Tongue (tissue), 2 donors: ENCODE measurements around the gene FARP1. TPM values are rescaled to one million over a fixed set of nuclear protein-coding genes. Genes with fewer than 3 reads are reported as not detected.
"Not testable (repeated sequence)": the region's sequence is repeated elsewhere in the genome, so short reads cannot be mapped to it uniquely, and the experiment has no call there.

Experiments used
- DNase-seq: peaks from one replicate; pipeline ENCODE4 v3.0.0-alpha.2; 2015
- total RNA-seq: library from RNA; depleted of rRNA; stranded (reverse); fragments of >200 nt; gene quantifications from one replicate; pipeline ENCODE4 v1.2.3, GENCODE V29; 2014

Gene FARP1
- total RNA-seq, 1 donor from 2014 or later = 42.4 TPM

DNA sequence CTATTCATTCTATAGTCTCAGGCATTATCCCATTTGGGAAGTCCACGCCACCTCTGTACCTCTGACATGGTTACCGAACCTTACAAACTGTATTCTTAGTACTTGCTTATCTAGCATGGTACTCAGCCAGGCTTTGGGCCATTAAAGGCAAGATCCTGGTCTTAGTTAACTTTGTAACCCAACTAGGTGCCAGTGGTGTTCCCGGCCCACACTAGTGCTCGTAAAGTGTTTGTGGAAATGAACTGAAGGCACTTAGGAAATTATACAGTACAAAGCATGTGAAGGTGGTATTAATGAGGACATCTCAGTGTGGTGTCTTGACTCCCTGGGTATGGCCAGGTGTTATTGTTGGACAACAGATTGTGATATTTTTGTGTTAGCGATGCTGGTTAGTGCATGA is 122.0 kb downstream of the FARP1 start:
- DNase-seq = no peak

DNA sequence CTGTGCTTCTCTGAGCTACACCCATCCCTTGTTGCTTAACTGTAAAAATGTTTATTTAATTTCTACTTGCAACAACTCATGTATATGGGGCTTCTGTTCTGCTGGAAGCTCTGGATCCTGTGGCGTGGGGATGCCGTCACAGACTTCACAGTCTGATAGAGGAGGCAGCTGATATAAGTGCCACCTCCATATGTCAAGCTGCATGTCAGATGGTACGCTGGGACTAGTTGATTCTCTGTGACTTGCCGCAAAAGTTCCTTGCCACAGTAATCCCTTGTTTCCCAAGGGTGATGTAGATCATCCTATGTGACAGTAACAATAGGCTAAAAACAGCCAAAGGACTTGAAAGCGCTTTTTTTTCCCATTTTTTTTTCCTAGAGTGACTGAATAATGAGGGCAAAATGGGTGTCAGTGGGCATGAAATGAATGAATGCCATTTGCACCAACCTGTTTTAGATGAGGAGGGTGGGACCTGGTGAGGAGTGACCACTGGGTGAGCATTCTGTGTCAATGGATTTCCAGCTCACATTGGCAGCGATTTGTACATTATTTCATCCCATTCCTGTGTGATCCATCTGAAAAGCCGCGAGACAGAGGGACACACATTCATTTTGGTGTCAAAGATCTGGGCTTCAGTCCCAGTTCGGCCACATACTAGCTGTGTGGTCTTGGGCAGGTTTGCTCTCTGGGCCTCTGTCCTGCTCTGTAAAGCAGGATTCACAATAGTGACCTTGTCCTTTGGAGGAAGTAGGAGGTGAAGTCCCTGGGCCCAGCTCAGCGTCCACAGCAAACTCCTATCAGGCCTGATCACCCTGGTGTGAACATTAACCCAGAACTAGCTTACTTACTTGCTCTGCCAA is 123.0 kb downstream of the FARP1 start:
- no peak for DNase-seq

DNA sequence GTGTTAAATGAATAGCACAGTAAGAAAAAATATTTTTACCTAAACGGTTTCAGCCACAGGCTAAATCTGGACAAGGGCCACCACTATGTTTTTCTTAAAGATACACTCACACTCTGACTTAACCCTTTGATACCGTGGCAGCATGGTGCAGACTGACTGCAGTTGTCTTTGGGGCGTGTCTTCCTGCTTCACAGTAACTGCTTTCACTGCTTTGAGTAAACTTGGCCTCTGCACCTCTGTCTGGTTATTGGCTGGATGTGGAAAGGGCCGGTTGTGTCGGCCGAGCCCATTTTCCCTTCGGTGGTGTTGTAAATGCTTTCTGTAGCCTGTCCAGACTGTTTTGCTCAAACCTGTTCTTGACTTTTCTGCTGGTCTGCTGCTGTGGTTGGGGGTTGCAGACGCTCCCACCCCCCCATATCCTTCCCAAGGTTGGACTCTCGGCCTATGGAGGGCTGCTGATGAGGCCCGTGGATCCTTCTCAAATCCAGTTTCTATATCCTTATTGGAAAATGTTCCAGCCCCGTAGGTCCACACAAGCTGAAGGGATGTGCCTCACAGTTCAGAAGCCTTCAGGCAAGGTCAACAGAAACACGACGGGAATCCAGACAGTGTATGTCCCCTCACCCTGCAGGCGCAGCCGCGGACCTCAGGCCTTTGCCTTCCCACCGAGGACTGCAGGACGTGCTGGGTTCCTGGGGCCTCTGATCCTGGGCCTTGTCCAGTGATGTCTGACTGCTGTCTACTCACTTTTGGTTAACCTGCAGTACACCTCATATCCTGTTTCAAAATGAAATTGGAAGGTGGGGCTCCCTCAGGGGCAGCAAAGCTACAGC is 124.4 kb downstream of the FARP1 start:
- peak; percentile 65 for DNase-seq

DNA sequence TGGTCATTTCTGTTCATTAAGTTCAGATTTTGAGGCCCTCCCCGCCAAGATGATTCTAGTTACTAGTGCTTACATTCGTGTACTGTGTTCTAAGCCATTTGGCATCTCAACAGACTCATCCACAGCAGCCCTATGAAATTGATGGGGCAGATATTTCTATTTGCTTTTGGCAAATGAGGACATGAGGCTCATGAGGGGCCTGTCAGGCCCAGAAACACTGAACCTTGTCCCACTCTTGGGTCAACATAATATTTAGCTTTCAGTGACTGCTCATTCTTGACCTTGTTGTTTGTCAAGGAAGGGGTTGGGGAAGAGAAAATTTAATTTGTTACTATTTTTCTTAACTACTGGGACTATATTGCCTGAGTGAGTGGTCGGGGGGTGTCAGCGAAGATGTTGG is 126.5 kb downstream of the FARP1 start:
- DNase-seq = no peak

DNA sequence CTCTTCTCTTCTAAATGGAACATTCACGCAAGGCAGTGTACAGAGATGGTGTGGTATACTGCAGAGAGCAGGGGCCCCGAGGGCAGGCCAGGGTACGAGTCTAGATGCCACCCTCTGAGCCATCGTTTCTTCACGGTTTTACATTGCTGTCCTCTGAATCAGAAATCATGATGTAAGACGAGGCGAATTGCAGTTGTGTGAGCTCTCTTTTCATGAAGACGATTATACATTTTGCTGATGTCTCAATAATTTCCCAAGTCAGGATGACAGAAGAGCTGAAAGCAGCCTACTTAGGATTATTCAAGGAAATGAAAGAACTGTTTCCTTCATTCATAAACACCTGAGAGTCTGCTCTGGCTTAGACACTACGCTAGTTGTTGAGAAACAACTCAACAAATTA is 127.9 kb downstream of the FARP1 start:
- DNase-seq = no peak

DNA sequence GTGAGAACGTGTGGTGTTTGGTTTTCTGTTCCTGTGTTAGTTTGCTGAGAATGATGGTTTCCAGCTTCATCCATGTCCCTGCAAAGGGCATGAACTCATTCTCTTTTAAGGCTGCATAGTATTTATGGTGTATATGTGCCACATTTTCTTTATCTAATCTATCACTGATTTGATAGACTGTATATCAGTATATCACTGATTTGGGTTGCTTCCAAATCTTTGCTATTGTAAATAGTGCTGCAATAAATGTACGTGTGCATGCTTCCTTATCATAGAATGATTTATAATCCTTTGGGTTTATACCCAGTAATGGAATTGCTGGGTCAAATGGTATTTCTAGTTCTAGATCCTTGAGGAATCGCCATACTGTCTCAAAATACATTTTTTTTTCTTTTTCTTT is 128.8 kb downstream of the FARP1 start:
- not testable (repeated sequence) for DNase-seq

DNA sequence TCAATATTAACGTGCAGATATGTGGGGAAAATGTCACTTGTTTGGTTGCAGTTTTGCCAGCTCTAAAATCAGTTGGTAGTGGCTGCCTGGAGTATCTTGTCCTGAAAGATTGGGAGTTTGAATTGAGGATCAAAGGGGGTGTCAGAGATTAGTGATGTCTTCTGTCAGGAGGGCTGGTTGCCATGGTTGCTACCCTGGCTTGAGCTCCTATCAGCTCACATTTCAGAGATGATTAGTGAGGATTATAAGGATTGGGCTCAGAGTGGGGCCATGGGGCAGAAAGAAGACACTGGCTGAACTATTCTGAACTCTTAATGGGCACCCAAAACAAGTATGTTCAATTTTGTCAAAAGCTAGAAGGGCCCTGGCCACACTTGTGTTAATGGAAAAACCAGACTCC is 129.7 kb downstream of the FARP1 start:
- DNase-seq = no peak

DNA sequence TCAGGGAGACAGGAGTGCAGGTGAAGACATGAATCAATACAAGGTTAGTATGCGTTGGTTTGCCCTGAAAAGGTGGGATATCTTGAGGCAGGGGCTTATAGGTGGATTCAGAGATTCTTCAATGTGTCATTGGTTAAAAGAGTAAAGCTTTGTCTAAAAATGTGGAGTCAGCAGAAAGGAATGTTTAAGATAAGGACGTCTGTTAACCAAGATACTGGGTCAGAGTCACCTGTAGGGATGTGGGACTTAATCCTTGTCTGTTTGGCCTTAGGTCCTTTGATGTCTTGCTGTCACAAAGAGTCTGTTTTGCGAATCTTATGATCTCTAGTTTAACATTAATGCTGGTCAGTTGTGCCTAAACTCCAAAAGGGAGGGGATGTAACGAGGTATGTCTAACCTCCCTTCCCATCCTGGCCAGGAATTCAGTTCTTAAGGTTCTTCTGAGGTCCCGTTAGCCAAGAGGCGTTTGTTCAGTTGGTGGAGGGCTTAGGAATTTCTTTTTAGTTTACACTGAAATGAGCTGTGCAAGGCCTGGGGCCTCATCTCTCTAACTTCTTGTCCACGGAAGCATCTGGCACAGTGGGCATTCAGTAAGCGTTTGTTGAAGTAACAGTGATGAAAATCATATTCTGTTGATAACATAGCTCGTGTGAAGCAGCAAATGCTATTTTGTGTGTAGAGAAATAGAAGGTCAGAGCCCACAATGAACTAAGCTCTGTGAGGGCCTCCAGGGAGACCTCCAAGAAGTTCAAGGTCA is 130.4 kb downstream of the FARP1 start:
- DNase-seq = no peak

DNA sequence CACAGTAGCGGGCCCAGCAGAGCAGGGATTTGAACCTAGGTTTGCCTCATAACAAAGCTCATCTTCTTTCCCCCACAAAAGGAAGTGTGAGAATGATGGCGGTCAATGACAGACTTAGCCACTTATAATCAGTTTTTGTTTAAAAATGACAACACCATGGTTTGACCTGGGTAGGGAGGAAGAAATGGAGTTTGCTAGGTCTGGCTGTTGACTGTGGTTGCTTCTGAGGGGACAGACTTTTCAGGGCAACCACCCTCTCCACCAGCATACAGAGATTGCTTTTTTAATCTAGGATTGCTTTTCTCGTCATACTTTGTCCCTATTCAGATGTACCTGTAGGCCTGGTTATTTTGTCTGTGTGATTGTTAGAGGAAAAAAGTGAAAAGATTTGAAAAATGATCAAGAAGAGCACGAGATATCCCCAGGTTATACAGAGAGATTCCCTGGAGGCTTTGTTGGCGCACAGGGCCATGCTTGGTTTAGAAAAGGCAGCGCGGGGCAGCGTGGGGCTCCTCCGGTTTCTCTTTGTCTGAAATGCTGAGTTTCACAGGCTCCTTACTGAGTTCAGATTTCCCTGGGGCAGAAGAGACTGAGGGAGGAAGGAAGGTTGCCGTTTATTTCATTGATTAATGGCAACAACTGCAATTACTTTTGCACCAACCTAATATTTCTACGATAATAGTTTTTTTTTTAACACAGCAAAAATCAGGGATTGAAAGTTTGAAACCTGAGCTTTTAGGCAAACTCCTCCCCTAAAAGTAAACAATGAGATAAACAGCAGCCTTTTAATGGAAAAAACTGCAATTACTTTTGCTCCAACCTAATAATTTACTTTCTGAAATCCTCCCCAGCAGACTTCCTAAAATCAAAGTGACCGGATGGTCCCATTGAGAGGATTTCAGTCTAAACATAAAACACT is 131.2 kb downstream of the FARP1 start:
- DNase-seq = no peak

DNA sequence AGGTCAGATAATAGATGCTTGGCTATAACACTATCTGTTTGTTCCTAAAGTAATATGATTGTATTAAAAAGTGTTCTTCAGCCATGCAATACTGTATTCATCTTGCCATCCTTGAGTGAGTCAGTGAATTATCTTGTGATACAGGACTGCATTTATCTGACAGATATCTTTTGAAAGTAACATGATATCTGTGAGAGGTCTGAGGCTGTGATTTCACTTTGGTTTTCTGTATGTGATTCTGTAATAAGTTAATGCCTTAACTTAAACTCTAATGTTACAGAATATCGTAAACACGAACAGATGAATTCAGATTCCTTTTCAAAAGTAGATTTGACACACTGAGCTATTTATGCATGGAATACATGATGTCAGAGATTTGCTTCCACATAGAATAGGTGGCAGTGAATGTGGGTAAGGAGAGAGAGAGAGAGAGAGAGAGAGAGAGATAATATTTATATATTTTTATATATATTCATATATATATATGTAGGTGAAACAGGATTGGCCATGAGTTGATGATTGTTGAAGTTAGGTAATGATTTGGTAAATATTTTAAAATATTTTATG is 132.1 kb downstream of the FARP1 start:
- no peak for DNase-seq

DNA sequence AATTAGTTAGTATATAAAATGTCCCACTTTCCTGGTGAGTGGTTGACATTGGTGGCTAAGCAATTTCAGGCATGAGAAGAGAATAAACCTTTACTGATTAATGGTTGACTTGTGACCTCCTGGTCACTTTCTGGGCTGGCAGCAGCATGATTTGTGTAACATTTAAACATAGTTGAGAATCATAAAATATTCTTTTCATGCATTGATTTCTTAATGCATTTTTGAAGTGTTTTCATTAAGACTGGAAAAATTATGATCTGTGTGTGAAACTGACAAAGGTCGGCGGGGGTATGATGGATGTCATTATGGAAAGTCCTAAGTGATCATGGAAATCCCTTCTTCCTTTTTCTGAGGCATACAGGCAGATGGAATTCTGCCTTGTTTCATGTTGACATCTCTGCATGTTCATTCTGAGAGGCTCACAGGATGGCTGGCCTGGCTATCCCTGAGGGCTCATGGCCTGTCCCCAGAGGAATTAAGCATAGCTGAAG is 132.8 kb downstream of the FARP1 start:
- DNase-seq = no peak

DNA sequence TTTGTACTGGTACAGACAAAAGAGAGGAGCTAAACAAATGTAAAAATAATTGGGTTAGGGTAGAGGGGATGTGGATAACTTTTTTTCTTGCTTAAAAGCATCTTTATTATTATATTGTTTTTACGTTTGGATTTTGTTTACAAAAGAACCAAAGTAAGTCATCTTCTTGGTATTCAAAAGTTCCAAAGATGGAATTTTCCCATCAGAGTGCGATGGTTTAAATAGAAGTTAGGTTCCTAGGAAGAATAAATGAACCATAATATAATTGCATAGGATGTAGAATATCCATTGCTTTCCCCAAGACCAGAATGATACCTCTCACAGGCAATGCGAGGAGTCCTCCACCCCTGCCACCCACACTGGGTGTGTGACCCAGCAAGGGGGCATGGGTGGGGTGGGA is 133.6 kb downstream of the FARP1 start:
- no peak for DNase-seq

DNA sequence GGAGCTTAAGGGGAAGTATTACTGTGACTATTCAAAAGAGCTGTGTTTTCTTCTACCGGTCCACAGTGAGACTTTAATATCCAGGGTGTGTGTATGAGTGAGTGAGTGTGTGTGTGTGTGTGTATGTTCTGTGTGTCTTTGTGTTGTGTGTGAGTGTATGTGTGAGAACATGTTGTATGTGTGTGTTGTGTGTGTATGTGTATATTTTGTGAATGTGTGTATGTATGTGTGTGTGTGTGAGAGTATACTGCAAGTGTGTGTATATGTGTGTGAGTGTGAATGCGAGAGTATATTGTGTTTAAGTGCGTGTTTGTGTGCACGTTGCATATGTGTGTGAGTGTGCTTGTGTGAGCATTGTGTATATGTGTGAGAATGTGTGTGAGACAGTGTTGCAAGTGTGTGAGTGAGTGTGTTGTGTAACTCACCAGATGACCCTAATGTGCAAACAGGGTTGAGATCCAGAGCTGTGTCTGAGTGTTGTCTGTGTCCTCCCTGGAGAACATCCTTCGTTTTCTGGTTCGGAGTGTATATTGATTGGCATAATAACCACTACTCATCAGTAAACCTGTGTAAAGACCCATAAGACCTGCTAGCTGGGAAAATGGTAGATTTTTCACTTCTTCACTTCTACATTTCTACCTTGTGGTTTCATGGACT is 135.3 kb downstream of the FARP1 start:
- DNase-seq = no peak

DNA sequence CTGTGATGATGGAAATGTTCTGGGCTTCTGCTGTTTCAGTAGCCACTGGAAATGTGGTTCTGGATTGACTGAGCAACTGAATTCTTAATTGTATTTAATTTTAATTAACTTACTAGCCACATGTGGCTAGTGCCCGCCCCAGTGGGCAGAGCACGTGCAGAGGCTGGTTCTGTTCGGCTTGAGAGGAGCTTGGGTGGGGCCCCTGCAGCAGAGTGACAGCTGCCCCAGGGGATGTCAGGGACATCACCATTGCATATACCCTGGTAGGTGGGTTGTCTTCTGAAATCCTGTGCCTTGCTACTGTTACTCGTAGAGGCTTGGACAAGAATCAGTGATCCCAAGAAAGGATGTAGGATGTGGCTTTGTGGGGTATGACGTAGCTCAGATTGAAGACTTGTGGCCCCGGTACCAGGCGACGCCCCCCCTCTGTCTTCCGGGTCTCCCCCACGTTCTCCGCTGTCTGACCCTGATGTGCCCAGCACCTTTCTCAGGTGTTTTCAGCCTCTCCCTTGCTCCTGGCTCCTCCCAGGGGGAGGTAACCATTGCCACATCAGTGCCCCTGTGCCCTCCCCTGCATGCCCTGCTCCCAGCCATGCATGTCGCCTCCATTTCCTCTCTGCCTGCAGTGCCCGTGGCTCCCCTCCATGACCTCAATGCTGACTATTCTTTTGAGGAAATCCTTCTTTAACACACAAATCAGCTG is 136.7 kb downstream of the FARP1 start:
- no peak for DNase-seq

DNA sequence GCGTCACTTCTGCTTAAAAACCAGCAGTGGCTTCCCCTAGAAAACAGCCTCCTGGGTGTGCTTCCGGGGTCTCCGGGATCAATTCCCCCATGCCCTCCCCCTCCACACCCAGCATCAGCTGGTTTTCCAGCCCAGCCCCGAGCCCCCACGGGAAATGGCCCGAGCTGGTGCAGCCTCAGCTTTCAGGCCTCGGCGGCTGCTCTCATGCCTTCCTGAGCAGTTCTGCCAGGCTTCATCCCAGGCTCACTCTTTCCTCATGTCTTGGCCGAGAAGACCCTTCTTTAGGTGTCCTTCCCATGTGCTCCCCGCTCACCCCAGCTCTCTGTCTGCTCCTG is 137.2 kb downstream of the FARP1 start:
- no peak for DNase-seq

DNA sequence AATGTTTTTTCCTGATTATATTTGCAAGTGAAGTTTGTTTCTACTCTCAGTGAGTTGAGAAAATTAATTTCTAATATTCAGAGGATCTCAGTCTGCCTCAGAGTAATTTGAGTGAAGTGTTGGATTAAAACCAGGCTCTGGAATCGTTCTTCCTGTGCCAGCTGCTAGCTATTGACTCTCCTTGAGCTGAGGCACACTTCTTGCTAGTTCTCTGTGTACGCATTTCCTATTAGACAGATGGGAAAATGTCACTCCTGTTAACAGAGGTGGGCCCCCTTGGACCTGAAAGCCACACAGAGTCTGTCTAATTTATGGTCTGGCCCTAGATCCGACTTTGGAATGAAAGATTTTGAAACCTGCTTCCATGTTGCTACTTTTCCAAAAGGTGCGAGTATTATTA is 141.8 kb downstream of the FARP1 start:
- no peak for DNase-seq

DNA sequence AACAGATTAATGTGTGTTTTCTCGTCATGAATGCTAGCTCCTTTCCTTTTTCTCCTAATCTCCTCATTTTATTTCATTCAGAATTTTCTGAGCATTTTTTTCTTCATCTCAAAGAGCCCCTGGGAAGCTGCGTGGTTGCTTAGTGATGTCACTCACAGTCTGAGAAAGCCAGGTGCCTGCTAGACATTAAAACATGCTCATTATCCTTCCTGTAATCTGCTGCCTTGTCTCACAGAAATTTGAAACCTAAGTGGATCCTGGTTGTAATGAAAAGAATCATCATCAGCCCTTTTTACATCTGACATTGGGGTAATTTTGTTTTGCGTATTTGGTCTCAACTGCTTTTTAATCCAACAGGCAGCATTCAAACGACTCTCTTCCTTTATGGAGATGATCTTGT is 142.4 kb downstream of the FARP1 start:
- DNase-seq = peak; percentile 77

DNA sequence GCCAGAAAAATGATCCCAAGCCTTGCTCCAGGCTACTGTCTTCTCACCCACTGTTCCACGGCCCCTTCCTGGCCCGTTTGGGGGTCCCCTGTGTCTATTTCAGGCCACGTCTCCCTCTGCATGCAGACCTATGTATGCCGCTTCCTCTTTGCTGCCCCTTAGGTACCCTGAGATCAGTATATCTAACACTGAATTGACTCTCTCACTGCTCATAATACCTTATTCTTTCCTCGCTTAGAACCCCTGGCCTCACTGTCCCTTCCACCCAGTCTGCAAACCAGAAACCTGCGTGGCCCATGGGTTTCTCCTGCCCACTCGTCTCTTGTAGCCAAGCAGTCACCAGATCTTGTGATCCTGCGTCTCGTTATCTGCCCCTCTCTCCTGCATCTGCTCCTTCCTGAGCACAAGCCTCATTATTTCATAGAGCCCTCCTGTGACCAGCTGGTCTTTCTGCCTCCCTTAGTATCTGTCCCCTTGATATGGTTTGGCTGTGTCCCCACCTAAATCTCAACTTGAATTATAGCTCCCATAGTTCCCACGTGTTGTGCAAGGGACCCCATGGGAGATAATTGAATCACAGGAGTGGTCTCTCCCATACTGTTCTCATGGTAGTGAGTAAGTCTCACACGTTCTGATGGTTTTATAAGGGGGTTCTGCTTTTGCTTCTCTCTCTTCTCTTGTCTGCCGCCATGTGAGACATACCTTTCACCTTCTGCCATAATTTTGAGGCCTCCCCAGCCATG is 143.1 kb downstream of the FARP1 start:
- no peak for DNase-seq

DNA sequence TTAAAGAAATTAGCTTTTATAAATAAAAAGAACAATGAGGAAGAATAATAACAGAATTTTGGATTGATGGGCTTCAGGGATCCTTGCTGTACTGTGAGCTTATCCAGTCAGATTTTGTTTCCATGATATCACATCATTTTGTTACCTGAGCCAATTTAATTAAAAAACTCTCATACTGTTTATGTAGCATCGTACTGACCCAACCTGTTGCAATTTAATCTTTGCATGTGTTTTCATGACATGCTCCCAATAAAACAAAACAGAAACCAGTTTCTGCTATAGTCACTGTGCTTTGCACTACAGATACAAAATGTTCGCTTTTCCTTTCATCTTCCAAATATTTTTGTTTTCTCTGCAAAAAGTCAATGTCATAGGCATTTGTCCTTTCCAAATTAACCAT is 143.9 kb downstream of the FARP1 start:
- no peak for DNase-seq
